ENCODE measurements around the gene SWAP70.

DNA sequence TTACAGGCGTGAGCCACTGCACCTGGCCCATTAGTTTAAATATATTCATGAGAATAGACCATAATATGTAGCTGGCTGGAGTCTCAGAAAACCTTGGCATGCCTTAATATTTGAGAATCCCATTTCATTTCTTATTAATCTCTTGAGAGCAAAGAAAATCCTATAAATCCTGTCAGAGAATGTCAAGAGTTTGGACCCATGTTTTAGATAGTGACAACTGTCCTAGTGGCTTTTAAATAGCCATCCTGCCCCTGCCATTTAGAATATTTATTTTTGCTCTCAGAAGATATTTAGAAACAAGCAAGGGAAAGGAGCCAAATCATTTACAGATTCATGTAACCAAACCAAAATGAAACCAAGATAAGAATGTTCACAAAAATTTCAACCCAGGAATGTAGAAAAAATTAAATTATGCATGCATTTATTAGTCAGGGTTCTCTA lies 107.2 kb downstream of the SWAP70 start:
- TF ChIP-seq, protein P1, sequence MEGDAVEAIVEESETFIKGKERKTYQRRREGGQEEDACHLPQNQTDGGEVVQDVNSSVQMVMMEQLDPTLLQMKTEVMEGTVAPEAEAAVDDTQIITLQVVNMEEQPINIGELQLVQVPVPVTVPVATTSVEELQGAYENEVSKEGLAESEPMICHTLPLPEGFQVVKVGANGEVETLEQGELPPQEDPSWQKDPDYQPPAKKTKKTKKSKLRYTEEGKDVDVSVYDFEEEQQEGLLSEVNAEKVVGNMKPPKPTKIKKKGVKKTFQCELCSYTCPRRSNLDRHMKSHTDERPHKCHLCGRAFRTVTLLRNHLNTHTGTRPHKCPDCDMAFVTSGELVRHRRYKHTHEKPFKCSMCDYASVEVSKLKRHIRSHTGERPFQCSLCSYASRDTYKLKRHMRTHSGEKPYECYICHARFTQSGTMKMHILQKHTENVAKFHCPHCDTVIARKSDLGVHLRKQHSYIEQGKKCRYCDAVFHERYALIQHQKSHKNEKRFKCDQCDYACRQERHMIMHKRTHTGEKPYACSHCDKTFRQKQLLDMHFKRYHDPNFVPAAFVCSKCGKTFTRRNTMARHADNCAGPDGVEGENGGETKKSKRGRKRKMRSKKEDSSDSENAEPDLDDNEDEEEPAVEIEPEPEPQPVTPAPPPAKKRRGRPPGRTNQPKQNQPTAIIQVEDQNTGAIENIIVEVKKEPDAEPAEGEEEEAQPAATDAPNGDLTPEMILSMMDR (IDR thresholded peaks at IDR 0.05; ENCODE audit: insufficient read depth, low read depth, low read length): no peak
- TF ChIP-seq EZH2 (IDR thresholded peaks at IDR 0.05; ENCODE audit: insufficient read depth, low read length): no peak

Data from astrocyte (in vitro differentiated cells and primary cell).